ENCODE results near the gene KLF3. TPM values are rescaled to one million over a fixed set of nuclear protein-coding genes. Genes with fewer than 3 reads are reported as not detected.
A peak's percentile ranks its signal among the peaks of the same experiment; 100 is the strongest.

KLF3 gene
- total RNA-seq, 4 donors from 2014 or later = 30.8 to 50.4 (median 40.4) TPM

- 28% methylated on average over 5 of the region's 5 CpGs for WGBS
- DNase-seq (ENCODE audit: extremely low spot score) = peak; percentile 91
- Histone ChIP-seq H3K9me3 (no peaks in the 10 kb centered on the region), H3K27ac (replicated peaks in 1 of 4) (peak overlapping the region; percentile 39 to 99 (median 56)), H3K36me3 (peaks cover 0 to 30% (median 11%) of the 10 kb centered on the region in 4 donors), H3K27me3 (no peaks in the 10 kb centered on the region), H3K4me1 (peaks cover 77 to 99% (median 96%) of the 10 kb centered on the region in 4 donors), H3K4me3 (no peak overlapping the region)
- intact Hi-C loops (cut with DNase I) = loop anchor here (5.0 kb wide), 3 partner anchors 54 to 616 kb away; no protein-coding TSS in a partner anchor
- TF ChIP-seq CTCF (IDR thresholded peaks at IDR 0.05) = no peak
- TF ChIP-seq EP300 (IDR thresholded peaks at IDR 0.05) = no peak
- TF ChIP-seq POLR2A (IDR thresholded peaks at IDR 0.05; ENCODE audit: low read depth) = no peak
- TF ChIP-seq POLR2AphosphoS5 (IDR thresholded peaks at IDR 0.05) = peak; percentile 6 to 24
Observed at GRCh38 chr4:38678078-38678477, 14.1 kb downstream of the KLF3 start.

- Histone ChIP-seq H3K36me3 (peaks cover 0 to 39% (median 11%) of the 10 kb centered on the region in 4 donors), H3K27me3 (no peaks in the 10 kb centered on the region), H3K4me3 (no peak overlapping the region), H3K4me1 (peaks cover 69 to 99% (median 96%) of the 10 kb centered on the region in 4 donors), H3K9me3 (no peaks in the 10 kb centered on the region), H3K27ac (replicated peaks in 1 of 4) (peak overlapping the region in 2 of 4 donors; percentile 65 to 77)
- WGBS = 94% methylated on average over 8 of the region's 8 CpGs
- intact Hi-C loops (cut with DNase I) = loop anchor here (5.0 kb wide), 3 partner anchors 52 to 618 kb away; no protein-coding TSS in a partner anchor
- TF ChIP-seq EP300 (IDR thresholded peaks at IDR 0.05) = no peak
- no peak for TF ChIP-seq POLR2AphosphoS5 (IDR thresholded peaks at IDR 0.05)
- TF ChIP-seq POLR2A (IDR thresholded peaks at IDR 0.05; ENCODE audit: low read depth) = no peak
- TF ChIP-seq CTCF (IDR thresholded peaks at IDR 0.05) = no peak
- no peak for DNase-seq (ENCODE audit: extremely low spot score)
Observed at GRCh38 chr4:38679921-38680320, 15.9 kb downstream of the KLF3 start.

GRCh38 chr4:38681281-38681991, 17.4 kb downstream of the KLF3 start:
- Histone ChIP-seq H3K27me3 (no peaks in the 10 kb centered on the region), H3K4me3 (no peak overlapping the region), H3K36me3 (peaks cover 0 to 39% (median 11%) of the 10 kb centered on the region in 4 donors), H3K9me3 (no peaks in the 10 kb centered on the region), H3K4me1 (peaks cover 68 to 99% (median 96%) of the 10 kb centered on the region in 4 donors), H3K27ac (replicated peaks in 1 of 4) (peak overlapping the region; percentile 35 to 77 (median 67))
- WGBS = 39% methylated on average over 10 of the region's 12 CpGs
- TF ChIP-seq POLR2AphosphoS5 (IDR thresholded peaks at IDR 0.05) (peak in 1 of 2 donors; percentile 35), POLR2A (IDR thresholded peaks at IDR 0.05; ENCODE audit: low read depth) (no peak)
- intact Hi-C loops (cut with DNase I) = no loop called here
- peak; percentile 81 for DNase-seq (ENCODE audit: extremely low spot score)

- no peak for TF ChIP-seq EP300 (IDR thresholded peaks at IDR 0.05)
- TF ChIP-seq CTCF (IDR thresholded peaks at IDR 0.05) = no peak
- TF ChIP-seq POLR2AphosphoS5 (IDR thresholded peaks at IDR 0.05) = no peak
- TF ChIP-seq POLR2A (IDR thresholded peaks at IDR 0.05; ENCODE audit: low read depth) = no peak
- DNase-seq (ENCODE audit: extremely low spot score) = peak; percentile 31
- Histone ChIP-seq H3K27me3 (no peaks in the 10 kb centered on the region), H3K4me1 (peaks cover 68 to 99% (median 96%) of the 10 kb centered on the region in 4 donors), H3K27ac (replicated peaks in 1 of 4) (peak overlapping the region; percentile 35 to 77 (median 67)), H3K36me3 (peaks cover 0 to 39% (median 11%) of the 10 kb centered on the region in 4 donors), H3K4me3 (no peak overlapping the region), H3K9me3 (no peaks in the 10 kb centered on the region)
- intact Hi-C loops (cut with DNase I) = no loop called here
- 58% methylated on average over 5 of the region's 5 CpGs for WGBS
Observed at GRCh38 chr4:38682336-38682735, 18.3 kb downstream of the KLF3 start.

GRCh38 chr4:38683276-38683675, 19.3 kb downstream of the KLF3 start:
- peaks cover 2 to 44% (median 14%) of the 10 kb centered on the region in 4 donors for H3K36me3 ChIP-seq
- H3K4me1 ChIP-seq = peaks cover 68 to 97% (median 95%) of the 10 kb centered on the region in 4 donors
- no peak overlapping the region for H3K4me3 ChIP-seq
- H3K27ac ChIP-seq (replicated peaks in 1 of 4) = peak overlapping the region in 2 of 4 donors; percentile 66 to 77
- intact Hi-C loops (cut with DNase I) = no loop called here
- TF ChIP-seq POLR2A (IDR thresholded peaks at IDR 0.05; ENCODE audit: low read depth) (no peak), POLR2AphosphoS5 (IDR thresholded peaks at IDR 0.05) (no peak), CTCF (IDR thresholded peaks at IDR 0.05) (no peak), EP300 (IDR thresholded peaks at IDR 0.05) (no peak)
- DNase-seq (ENCODE audit: extremely low spot score) = peak; percentile 21
- 72% methylated on average over 3 of the region's 3 CpGs for WGBS
- H3K9me3 ChIP-seq = no peaks in the 10 kb centered on the region
- no peaks in the 10 kb centered on the region for H3K27me3 ChIP-seq
